Measurements from ENCODE around the gene ENPP4. TPM values are rescaled to one million over a fixed set of nuclear protein-coding genes. Genes with fewer than 3 reads are reported as not detected.
"Not testable (repeated sequence)": the region's sequence is repeated elsewhere in the genome, so short reads cannot be mapped to it uniquely, and the experiment has no call there.

The ENPP4 gene, protein sequence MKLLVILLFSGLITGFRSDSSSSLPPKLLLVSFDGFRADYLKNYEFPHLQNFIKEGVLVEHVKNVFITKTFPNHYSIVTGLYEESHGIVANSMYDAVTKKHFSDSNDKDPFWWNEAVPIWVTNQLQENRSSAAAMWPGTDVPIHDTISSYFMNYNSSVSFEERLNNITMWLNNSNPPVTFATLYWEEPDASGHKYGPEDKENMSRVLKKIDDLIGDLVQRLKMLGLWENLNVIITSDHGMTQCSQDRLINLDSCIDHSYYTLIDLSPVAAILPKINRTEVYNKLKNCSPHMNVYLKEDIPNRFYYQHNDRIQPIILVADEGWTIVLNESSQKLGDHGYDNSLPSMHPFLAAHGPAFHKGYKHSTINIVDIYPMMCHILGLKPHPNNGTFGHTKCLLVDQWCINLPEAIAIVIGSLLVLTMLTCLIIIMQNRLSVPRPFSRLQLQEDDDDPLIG
- total RNA-seq, result 10 to 100 TPM; 16.9 to 17.5 TPM

DNA sequence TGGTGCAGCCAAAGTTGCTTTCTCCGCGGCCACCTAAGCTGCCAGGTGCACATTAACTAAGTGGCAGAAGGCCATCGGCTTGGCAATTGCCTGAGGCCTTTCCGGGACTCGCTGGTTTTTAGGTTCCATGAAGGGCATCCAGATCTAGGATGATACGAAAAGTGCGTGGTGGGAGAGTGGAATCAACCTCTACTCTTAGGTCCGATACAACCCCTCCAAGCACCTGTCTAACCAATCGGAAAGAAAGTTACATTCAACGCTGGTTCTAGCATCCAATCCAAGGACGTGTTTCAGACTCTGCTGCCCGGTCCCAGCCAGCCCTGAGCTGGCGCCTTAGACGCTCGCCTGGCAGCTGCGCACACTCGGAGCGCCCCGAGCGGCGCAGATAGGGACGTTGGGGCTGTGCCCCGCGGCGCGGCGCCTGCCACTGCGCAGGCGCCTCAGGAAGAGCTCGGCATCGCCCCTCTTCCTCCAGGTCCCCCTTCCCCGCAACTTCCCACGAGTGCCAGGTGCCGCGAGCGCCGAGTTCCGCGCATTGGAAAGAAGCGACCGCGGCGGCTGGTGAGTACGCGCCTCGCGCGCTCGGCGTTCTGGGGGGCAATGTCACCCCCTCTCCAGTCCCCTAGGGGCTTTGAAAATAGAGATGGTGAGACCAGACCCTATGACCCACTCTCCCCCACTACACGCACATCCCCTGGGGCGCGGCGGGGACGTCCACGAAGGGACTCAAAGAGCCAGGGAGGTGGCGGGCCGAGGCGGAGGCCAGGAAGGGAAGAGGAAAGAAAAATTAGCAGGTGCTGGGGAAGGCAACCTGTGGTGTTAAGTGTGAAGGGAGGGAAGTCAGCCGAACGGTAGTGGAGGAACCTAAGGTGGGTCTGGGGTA, at the start of gene ENPP4:
ENPP4 (plus strand) TSS at position 361 of the 883 bp plus-strand sequence. CDS start 9,595 bp downstream, outside the sequence.
- H3K4me3 ChIP-seq, result peak within 1 kb of the TSS; percentile 66 to 75
- H3K27ac ChIP-seq, result peak within 1 kb of the TSS; percentile 73 to 77

DNA sequence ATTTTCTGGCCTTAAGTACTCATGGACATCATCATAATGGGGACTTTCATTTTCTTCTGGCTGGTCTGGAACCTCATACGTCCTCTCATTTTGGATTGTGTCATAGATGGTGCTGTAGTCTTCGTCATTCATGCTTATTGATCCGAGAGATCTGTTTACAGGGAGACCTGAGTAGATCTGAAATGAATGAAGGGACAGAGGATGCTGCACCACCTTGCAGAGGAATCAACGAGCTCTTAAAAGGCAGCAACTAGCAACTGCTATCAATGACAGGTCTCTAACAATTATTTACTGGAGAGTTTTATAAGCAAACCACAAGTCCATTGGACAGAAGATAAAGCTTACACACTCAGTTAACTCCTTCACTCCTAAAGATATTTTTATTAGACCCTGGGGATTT, 49.7 kb upstream of the ENPP4 start:
- no peaks in the 10 kb centered on the region for H3K9me3 ChIP-seq
- H3K27me3 ChIP-seq (replicated peaks; ENCODE audit: insufficient read depth), result no peaks in the 10 kb centered on the region
- DNase-seq (ENCODE audit: low spot score), result no peak
- H3K4me1 ChIP-seq (replicated peaks), result no peaks in the 10 kb centered on the region
- TF ChIP-seq, protein P1, sequence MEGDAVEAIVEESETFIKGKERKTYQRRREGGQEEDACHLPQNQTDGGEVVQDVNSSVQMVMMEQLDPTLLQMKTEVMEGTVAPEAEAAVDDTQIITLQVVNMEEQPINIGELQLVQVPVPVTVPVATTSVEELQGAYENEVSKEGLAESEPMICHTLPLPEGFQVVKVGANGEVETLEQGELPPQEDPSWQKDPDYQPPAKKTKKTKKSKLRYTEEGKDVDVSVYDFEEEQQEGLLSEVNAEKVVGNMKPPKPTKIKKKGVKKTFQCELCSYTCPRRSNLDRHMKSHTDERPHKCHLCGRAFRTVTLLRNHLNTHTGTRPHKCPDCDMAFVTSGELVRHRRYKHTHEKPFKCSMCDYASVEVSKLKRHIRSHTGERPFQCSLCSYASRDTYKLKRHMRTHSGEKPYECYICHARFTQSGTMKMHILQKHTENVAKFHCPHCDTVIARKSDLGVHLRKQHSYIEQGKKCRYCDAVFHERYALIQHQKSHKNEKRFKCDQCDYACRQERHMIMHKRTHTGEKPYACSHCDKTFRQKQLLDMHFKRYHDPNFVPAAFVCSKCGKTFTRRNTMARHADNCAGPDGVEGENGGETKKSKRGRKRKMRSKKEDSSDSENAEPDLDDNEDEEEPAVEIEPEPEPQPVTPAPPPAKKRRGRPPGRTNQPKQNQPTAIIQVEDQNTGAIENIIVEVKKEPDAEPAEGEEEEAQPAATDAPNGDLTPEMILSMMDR (IDR thresholded peaks at IDR 0.05), result no peak
- TF ChIP-seq POLR2AphosphoS5 (IDR thresholded peaks at IDR 0.05) (no peak), POLR2A (IDR thresholded peaks at IDR 0.05) (no peak)
- 63% methylated on average over 4 of the region's 4 CpGs for whole genome bisulfite sequencing
- H3K36me3 ChIP-seq, result no peaks in the 10 kb centered on the region
- H3K4me3 ChIP-seq, result no peak overlapping the region
- intact Hi-C loops (cut with DNase I), result loop anchor here (10.0 kb wide), 1 partner anchor 145 kb away; no protein-coding TSS in a partner anchor
- no peak overlapping the region for H3K27ac ChIP-seq

More for the DNA sequence above, at the start of gene ENPP4:
- peak; percentile 81 for TF ChIP-seq POLR2A (IDR thresholded peaks at IDR 0.05)
- peak; percentile 84 for TF ChIP-seq POLR2AphosphoS5 (IDR thresholded peaks at IDR 0.05)
- TF ChIP-seq, protein P1 (IDR thresholded peaks at IDR 0.05), result peak in 2 of 4 experiments; percentile 19 to 34
- Histone ChIP-seq H3K36me3 (no peaks in the 10 kb centered on the region), H3K27me3 (replicated peaks; ENCODE audit: insufficient read depth) (no peaks in the 10 kb centered on the region), H3K9me3 (no peaks in the 10 kb centered on the region), H3K4me1 (replicated peaks) (no peaks in the 10 kb centered on the region)
- 1% methylated on average over 54 of the region's 61 CpGs for WGBS
- intact Hi-C loops (cut with DNase I), result no loop called here
- DNase-seq (ENCODE audit: low spot score), result peak; percentile 91

DNA sequence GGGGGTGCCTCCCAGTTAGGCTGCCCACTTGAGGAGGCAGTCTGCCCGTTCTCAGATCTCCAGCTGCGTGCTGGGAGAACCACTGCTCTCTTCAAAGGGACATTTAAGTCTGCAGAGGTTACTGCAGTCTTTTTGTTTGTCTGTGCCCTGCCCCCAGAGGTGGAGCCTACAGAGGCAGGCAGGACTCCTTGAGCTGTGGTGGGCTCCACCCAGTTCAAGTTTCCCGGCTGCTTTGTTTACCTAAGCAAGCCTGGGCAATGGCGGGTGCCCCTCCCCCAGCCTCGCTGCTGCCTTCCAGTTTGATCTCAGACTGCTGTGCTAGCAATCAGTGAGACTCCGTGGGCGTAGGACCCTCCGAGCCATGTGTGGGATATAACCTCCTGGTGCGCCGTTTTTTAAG, 44.1 kb upstream of the ENPP4 start:
- H3K4me3 ChIP-seq; H3K9me3 ChIP-seq; H3K27ac ChIP-seq; H3K4me1 ChIP-seq (replicated peaks); DNase-seq (ENCODE audit: low spot score); H3K27me3 ChIP-seq (replicated peaks; ENCODE audit: insufficient read depth); H3K36me3 ChIP-seq: not testable (repeated sequence)
- 71% methylated on average over 10 of the region's 10 CpGs for WGBS
- intact Hi-C loops (cut with DNase I), result loop anchor here (10.0 kb wide), 1 partner anchor 151 kb away; no protein-coding TSS in a partner anchor

DNA sequence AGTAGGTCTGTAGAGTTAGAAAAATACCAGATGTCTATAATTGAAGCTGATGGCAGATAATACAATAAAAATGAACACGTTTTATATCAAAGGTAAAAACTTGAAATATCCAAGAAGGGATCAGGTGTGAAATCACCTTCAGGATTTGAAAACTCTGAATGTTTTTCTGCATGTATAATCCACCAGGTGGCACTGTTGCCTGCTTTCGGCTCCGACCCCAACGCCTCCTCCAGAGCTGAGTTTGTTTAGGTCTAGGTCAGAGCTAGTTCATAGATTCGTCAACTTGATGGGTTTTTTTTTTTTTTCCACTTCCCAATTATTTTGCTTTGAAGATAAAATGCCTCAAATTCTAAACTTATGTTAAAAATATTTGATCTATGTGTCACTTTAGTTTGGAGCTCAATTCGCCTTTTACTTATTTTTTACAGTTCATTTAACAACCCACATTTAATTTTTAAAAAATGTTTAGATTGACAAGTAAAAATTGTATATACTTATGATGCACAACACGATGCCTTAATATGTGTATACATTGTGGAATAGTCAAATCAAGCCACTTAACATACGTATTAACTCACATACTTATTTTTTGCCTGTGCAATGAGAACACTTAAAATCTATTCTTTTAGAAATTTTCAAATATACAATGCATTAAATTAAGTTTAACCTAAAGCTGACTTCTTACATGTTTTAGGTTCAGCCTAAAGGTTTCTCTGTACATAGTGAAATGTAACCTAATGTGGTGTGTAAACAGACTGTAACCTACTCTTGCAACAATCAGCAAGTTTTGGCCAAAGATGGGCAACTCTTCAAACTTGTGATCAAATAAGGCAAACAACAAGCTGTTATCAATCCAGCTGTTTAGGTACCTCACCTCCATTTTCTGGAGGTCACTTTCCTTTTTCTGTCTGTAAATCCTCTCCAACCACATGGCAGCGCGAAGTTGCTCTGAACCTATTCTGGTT, 39.4 kb upstream of the ENPP4 start:
- no peaks in the 10 kb centered on the region for H3K4me1 ChIP-seq (replicated peaks)
- TF ChIP-seq POLR2A (IDR thresholded peaks at IDR 0.05) (no peak), POLR2AphosphoS5 (IDR thresholded peaks at IDR 0.05) (peak; percentile 28)
- TF ChIP-seq, protein P1 (IDR thresholded peaks at IDR 0.05), result peak; percentile 64 to 87 (median 72)
- 39% methylated on average over 10 of the region's 10 CpGs for WGBS
- H3K4me3 ChIP-seq, result no peak overlapping the region
- H3K27me3 ChIP-seq (replicated peaks; ENCODE audit: insufficient read depth), result no peaks in the 10 kb centered on the region
- H3K27ac ChIP-seq, result no peak overlapping the region
- H3K36me3 ChIP-seq, result no peaks in the 10 kb centered on the region
- intact Hi-C loops (cut with DNase I), result loop anchor here (2.0 to 5.0 kb wide), 2 partner anchors 132 to 320 kb away; no protein-coding TSS in a partner anchor
- DNase-seq (ENCODE audit: low spot score), result peak; percentile 57
- no peaks in the 10 kb centered on the region for H3K9me3 ChIP-seq

All from prostate gland (tissue), 2 donors.